Measurements from ENCODE around the gene GPN2. TPM values are rescaled to one million over a fixed set of nuclear protein-coding genes. Genes with fewer than 3 reads are reported as not detected.

The GPN2 gene
- total RNA-seq, 1 donor from 2014 or later, result 10.2 TPM

DNA sequence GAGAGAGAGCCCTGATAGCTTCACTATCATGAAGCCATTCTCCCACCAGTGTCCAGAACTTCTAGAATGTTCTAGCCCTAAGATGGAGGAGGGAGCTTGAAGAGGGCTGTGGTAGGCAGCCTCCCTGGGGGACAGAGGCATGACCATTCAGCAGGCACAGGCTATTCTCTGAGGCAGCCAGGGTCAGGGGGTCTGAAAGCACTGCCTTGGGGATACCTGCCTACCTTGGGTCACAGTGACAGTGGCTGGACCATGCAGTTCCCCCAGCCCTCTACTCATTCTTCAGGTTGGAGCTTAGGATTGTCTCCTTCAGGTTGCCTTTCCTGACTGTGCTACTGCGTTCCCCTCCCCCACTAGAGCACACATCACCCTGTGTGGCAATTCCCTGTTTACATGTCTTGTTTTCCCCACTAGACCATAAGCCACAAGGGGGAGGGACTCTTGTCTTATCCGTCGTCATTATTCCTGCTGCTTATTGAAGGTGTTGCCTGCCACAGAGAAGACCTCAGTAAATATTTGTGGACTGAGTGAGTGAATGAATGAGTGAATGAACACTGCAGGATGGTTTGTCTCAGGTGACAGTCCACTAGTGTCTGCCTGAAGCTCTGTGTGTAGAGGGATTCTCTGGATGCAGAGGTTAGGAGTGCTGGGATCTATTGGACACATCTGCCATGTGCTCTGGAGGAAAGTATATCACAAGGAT, 58.4 kb downstream of the GPN2 start:
- DNase-seq, result no peak

GRCh38 chr1:26831059-26831458, 59.0 kb downstream of the GPN2 start:
- DNase-seq, result no peak

- DNase-seq, result no peak
Measured at GRCh38 chr1:26829184-26829911, 60.7 kb downstream of the GPN2 start.

GRCh38 chr1:26828411-26828991, 61.6 kb downstream of the GPN2 start:
- no peak for DNase-seq

DNA sequence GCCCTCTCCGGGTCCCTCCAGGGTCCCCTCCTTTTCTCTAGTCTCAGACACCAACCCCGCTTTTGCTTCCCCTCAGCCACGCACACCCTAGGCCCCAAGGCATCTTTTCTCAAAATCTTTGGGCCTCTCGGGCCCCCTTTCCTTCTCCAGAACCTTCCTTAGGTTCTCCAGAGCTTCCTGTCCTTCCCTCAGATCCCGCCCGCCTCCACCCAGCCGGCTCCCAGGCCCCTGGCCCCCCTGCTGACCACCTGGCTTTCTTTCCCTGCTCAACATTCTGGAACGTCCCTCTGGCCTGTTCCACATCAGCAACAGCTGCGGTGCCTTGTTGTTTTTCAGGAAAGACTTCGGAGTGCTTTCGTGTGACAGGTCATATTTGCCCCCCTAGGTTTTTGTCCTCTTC, 62.4 kb downstream of the GPN2 start:
- peak; percentile 56 for DNase-seq

- DNase-seq, result no peak
Measured at GRCh38 chr1:26827106-26827604, 62.9 kb downstream of the GPN2 start.

DNA sequence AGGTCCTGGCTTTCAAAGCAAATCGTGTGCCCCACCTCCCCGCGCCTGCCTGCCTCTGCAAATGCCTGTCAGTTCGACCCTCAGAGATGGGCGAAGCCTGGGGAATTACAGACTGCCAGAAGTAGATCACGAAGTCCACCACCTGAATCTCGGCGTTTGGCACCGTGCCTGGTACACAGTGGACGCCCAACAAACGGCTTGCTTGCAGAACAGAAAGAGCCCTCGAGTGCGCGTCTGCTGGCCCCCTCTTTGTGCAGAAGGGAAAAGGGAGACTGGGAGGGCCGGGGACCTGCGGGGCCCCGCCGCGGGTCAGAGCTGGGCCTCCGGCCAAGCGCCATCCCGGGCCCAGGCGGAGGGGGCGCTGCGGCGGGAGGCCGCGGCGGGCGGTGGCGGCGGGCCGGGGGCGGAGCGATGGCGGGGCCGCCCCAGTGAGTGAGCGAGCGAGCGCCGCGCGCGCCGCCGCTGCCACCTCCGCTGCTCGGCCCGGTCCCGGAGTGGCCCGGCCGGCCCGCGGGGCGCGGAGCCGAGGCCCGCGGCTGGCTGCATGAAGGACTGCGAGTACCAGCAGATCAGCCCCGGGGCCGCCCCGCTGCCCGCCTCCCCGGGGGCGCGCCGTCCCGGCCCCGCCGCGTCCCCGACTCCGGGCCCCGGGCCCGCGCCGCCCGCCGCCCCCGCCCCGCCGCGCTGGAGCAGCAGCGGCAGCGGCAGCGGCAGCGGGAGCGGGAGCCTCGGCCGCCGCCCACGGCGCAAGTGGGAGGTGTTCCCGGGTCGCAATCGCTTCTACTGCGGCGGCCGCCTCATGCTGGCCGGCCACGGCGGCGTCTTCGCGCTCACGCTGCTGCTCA, 63.6 kb downstream of the GPN2 start, which contains the start of gene ZDHHC18:
Gene ZDHHC18, plus strand, starts transcription at position 428 of the 845 bp plus-strand sequence. Its CDS starts 117 bp downstream, at position 545.
- DNase-seq, result peak; percentile 80

Other genes with a start within 250 kb of the GPN2 start
- gene ARID1A, start 194.3 kb downstream of the GPN2 start, total RNA-seq, result 38.7 TPM
- 8.8 TPM for gene PIGV, start 102.3 kb downstream of the GPN2 start, total RNA-seq
- gene ZDHHC18, start 63.6 kb downstream of the GPN2 start, total RNA-seq, result 8.2 TPM
- gene SFN, start 27.1 kb downstream of the GPN2 start, total RNA-seq, result 66.7 TPM
- gene GPATCH3, start 10.2 kb upstream of the GPN2 start, total RNA-seq, result 10.5 TPM
- gene NR0B2, start 23.7 kb upstream of the GPN2 start, total RNA-seq, result not detected
- 30.1 TPM for gene NUDC, start 31.5 kb upstream of the GPN2 start, total RNA-seq
- gene KDF1, start 70.2 kb upstream of the GPN2 start, total RNA-seq, result 2.3 TPM
- gene TRNP1, start 103.4 kb upstream of the GPN2 start, total RNA-seq, result 4.5 TPM
- 4.2 TPM for gene TENT5B, start 122.6 kb upstream of the GPN2 start, total RNA-seq